ENCODE data around the gene JUNB.

DNA sequence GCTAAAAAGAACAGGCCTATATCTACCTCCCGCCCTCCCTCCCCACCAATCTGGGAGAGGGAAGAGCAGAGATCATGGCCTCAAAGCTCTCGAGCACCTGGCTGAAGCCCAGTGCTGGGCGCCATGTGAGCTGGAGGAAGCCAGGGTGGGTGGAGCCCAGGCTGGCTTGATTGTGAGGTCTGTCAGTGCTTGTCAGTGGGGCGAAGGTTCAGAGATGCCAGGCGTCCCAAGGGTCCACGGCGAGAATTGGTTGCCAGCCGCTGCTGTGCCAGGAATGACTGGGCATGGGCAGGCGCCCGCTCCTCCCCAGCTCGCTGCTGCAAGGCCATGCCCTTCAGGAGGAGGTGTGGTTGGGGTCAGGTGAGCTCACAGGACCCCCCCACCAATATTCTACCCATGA is 28.2 kb upstream of the JUNB start:
- TF ChIP-seq EZH2 (IDR thresholded peaks at IDR 0.05) (no peak), CEBPB (IDR thresholded peaks at IDR 0.05; ENCODE audit: low read depth) (no peak), EZH2phosphoT487 (IDR thresholded peaks at IDR 0.05; ENCODE audit: borderline replicate concordance) (no peak), SRF (IDR thresholded peaks at IDR 0.05; ENCODE audit: low read depth) (no peak), POLR2AphosphoS5 (IDR thresholded peaks at IDR 0.05; ENCODE audit: low read depth, low read length) (no peak), TCF7L2 (IDR thresholded peaks at IDR 0.05; ENCODE audit: borderline replicate concordance, extremely low read depth, insufficient read depth, insufficient read length) (no peak), POLR2A (IDR thresholded peaks at IDR 0.05; ENCODE audit: borderline replicate concordance, extremely low read depth, insufficient read depth, insufficient read length) (no peak), YY1 (IDR thresholded peaks at IDR 0.05; ENCODE audit: extremely low read depth, insufficient replicate concordance, low read depth, low read length) (no peak), ZFX (IDR thresholded peaks at IDR 0.05) (no peak), RAD21 (IDR thresholded peaks at IDR 0.05; ENCODE audit: low read depth) (no peak), ATF3 (IDR thresholded peaks at IDR 0.05) (no peak), SIN3A (IDR thresholded peaks at IDR 0.05; ENCODE audit: low read depth) (no peak)
- TF ChIP-seq, protein P1, sequence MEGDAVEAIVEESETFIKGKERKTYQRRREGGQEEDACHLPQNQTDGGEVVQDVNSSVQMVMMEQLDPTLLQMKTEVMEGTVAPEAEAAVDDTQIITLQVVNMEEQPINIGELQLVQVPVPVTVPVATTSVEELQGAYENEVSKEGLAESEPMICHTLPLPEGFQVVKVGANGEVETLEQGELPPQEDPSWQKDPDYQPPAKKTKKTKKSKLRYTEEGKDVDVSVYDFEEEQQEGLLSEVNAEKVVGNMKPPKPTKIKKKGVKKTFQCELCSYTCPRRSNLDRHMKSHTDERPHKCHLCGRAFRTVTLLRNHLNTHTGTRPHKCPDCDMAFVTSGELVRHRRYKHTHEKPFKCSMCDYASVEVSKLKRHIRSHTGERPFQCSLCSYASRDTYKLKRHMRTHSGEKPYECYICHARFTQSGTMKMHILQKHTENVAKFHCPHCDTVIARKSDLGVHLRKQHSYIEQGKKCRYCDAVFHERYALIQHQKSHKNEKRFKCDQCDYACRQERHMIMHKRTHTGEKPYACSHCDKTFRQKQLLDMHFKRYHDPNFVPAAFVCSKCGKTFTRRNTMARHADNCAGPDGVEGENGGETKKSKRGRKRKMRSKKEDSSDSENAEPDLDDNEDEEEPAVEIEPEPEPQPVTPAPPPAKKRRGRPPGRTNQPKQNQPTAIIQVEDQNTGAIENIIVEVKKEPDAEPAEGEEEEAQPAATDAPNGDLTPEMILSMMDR (IDR thresholded peaks at IDR 0.05 in 2 of 3, conservative IDR thresholded peaks at IDR 0.05 in 1 of 3; ENCODE audit: borderline replicate concordance in 1 of 3, insufficient read depth in 1 of 3, low read depth in 2 of 3, low read length in 2 of 3): no peak
